Activated CD4-positive, alpha-beta T cell treated with anti-CD3 and anti-CD28 coated beads for 4 hours (primary cell): ENCODE measurements around the gene PKIB.
"Not testable (repeated sequence)": the region's sequence is repeated elsewhere in the genome, so short reads cannot be mapped to it uniquely, and the experiment has no call there.

Experiments
- DNase-seq, 2 donors: peaks; one replicate each; pipeline ENCODE4 v3.0.0-alpha.2; 2020

PKIB gene

DNA sequence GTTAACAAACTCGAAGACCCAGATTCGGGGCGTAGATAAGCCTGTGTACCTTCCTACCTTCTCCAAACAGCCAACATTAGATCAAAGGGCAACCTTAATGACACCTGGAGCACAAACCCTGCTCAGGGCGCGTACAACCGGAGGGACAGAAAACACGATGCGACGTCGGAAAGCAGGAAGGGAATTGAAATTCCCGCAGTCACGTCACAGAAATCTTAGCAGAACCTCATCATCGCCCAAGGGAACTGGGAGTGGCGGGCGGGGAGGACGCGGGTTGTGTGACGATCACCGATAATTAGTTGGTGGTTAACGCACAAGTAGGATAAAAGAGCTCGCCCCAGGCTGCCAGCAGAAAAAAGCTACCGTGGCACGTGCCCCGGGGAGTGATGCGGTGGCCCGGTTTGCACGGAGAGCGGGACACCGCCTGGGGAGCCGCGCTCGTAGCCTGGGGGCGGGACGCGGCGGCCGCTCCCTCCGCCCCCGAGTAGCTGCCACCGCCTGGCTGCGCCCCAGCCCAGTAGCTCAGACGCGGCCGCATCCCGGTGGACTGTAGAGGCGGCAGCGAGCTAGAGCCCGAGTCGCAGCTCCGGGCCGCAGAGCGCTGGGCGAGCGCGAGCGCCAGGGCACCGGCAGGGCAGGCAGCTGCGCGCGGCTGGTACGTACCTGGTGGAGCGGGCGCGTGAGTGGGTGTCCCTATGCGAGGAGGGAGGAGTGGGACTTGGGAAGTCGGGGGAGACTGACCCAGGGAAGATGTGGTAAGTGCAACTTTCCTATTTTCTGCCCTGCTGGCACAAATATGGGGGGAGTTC lies at the start of gene PKIB:
Gene PKIB (plus strand): TSS at position 525 of the 809 bp plus-strand sequence. CDS start 107,390 bp downstream, outside the sequence.
- peak; percentile 4 to 18 for DNase-seq

GRCh38 chr6:122563364-122564052 lies 46.7 kb upstream of the PKIB start:
- no peak for DNase-seq

GRCh38 chr6:122564230-122564629 lies 46.0 kb upstream of the PKIB start:
- no peak for DNase-seq

DNA sequence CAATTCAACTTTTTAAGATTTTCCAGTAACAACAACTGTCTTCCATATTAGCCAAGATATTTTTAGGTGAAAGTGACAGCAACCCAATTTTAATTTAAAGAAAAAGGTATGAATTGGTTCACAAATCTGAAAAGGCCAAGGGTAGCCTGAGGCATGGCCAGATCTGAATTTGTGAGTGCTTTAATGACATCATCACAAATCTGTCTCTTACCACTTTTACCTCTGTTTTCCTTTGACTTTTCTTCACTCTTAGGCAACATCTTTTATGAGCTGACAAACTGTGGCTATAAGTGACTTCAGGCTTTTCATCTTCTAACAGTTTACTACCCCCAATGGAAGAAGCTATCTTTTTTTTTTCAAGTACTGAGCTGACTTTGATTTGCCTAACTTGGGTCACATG lies 44.5 kb upstream of the PKIB start:
- DNase-seq: no peak

GRCh38 chr6:122567034-122567433 lies 43.2 kb upstream of the PKIB start:
- no peak for DNase-seq

- no peak for DNase-seq
Measured at GRCh38 chr6:122568350-122568749, 41.9 kb upstream of the PKIB start.

GRCh38 chr6:122568797-122569221 lies 41.4 kb upstream of the PKIB start:
- DNase-seq: no peak

GRCh38 chr6:122569230-122569771 lies 40.9 kb upstream of the PKIB start:
- DNase-seq: no peak

GRCh38 chr6:122571888-122572287 lies 38.3 kb upstream of the PKIB start:
- DNase-seq: no peak

- no peak for DNase-seq
Measured at GRCh38 chr6:122576888-122577287, 33.3 kb upstream of the PKIB start.

- no peak for DNase-seq
Measured at GRCh38 chr6:122578961-122579360, 31.2 kb upstream of the PKIB start.

- DNase-seq: no peak
Measured at GRCh38 chr6:122580737-122581136, 29.5 kb upstream of the PKIB start.

- DNase-seq: no peak
Measured at GRCh38 chr6:122589115-122589514, 21.1 kb upstream of the PKIB start.

GRCh38 chr6:122598295-122598694 lies 11.9 kb upstream of the PKIB start:
- not testable (repeated sequence) for DNase-seq

GRCh38 chr6:122604676-122605075 lies 5.5 kb upstream of the PKIB start:
- no peak for DNase-seq

GRCh38 chr6:122610690-122611455 lies 668 bp downstream of the PKIB start:
- DNase-seq: no peak

- DNase-seq: no peak
Measured at GRCh38 chr6:122612838-122613237, 2.6 kb downstream of the PKIB start.

DNA sequence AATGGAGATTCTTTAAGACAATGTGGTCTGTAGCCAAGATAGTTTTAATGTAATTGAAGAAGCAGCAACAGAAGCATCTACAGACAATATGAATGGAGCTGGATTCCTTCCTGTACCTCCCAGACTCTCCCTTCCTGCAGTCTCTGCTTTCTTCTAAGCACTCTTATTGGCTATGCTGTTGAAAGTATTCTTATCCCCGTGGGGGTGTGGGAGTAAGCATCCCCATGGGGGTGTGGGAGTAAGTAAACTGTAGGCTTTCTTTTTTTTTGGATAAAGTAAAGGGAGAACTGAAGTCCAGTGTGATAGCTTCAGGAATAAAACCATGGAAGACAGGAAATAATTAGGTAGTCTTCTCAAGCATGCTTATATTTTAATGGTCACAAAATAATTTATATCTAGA lies 4.1 kb downstream of the PKIB start:
- no peak for DNase-seq

- DNase-seq: no peak
Measured at GRCh38 chr6:122615409-122615808, 5.2 kb downstream of the PKIB start.

GRCh38 chr6:122616877-122617276 lies 6.7 kb downstream of the PKIB start:
- DNase-seq: no peak

- no peak for DNase-seq
Measured at GRCh38 chr6:122619309-122619708, 9.1 kb downstream of the PKIB start.

DNA sequence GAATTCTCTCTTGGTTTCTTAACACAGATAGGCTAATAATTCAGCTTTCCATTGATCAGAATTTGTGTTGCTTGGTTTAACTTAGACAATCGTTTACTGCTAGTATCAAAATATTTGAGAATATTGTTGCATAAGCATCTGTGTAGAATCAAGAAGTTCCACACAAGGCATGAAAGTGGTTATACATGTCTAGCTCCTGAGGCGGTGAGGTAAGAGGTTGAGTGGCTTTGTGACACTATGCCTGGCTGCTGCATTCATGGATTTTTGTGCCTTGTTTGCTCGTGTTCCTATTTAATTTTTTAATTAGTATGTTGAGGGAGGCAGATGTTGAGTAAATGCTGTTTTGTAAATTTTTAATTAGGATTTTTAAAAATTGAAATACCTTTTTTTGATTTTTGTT lies 10.2 kb downstream of the PKIB start:
- DNase-seq: no peak

DNA sequence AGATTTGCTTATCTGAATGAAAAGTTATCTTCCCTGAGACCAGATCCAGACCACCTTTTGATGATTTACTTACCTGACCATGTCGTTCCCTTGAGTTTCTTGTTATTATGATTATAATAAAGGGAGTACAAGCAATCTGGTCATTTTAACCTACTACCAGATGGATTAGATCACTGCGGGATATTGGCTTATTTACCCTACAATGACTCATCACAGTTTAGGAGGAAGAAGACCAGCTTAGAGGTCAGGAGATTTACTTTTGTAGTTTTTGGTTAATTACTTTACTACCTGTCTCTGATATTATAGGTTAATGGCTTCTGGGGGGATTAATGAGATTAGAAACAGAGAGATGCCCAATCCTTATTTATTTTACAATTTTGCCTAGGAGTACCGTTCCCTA lies 10.7 kb downstream of the PKIB start:
- no peak for DNase-seq
